HEK293 (cell line): ENCODE results near the gene SPRTN.

Source experiments
- BCL11A ChIP-seq: fragments of 450-650 bp; formaldehyde crosslinking; IDR thresholded peaks from 2 replicates; pipeline ENCODE4 v1.5.1; 2016; ENCODE audit warnings: low read depth, missing biosample characterization, missing genetic modification characterization
- GLI2 ChIP-seq: fragments of 450-650 bp; formaldehyde crosslinking; IDR thresholded peaks from 2 replicates; pipeline ENCODE4; 2017; ENCODE audit warnings: missing biosample characterization, missing genetic modification characterization, low read depth, borderline replicate concordance
- HOXD13 ChIP-seq: sonication (generic); formaldehyde crosslinking; IDR thresholded peaks from 2 replicates; pipeline ENCODE4 v1.8.0; 2022; ENCODE audit warnings: missing genetic modification reagents, borderline replicate concordance
- PRDM1 ChIP-seq: fragments of 450-650 bp; formaldehyde crosslinking; IDR thresholded peaks from 2 replicates; pipeline ENCODE4; 2016; ENCODE audit warnings: missing biosample characterization, missing genetic modification characterization
- RBAK ChIP-seq: fragments of 450-650 bp; formaldehyde crosslinking; IDR thresholded peaks from 2 replicates; pipeline ENCODE4 v1.5.1; 2016; ENCODE audit warnings: missing biosample characterization, missing genetic modification characterization
- SCRT2 ChIP-seq: fragments of 450-650 bp; formaldehyde crosslinking; IDR thresholded peaks from 2 replicates; pipeline ENCODE4 v1.5.1; 2016; ENCODE audit warnings: missing biosample characterization, missing genetic modification characterization
- TRIM28 ChIP-seq: IDR thresholded peaks from 2 replicates; pipeline ENCODE4 v1.6.1; 2011; ENCODE audit warnings: low read length, control low read depth, borderline replicate concordance
- WT1 ChIP-seq: fragments of 450-650 bp; formaldehyde crosslinking; IDR thresholded peaks from 2 replicates; pipeline ENCODE4 v1.5.1; 2016; ENCODE audit warnings: missing biosample characterization, missing genetic modification characterization
- ZBTB17 ChIP-seq: fragments of 450-650 bp; formaldehyde crosslinking; IDR thresholded peaks from 2 replicates; pipeline ENCODE4 v1.5.1; 2016; ENCODE audit warnings: missing biosample characterization, missing genetic modification characterization
- ZBTB48 ChIP-seq: fragments of 450-650 bp; formaldehyde crosslinking; IDR thresholded peaks from 2 replicates; pipeline ENCODE4 v1.5.1; 2016; ENCODE audit warnings: missing biosample characterization, missing genetic modification characterization
- ZBTB8A ChIP-seq: fragments of 450-650 bp; formaldehyde crosslinking; IDR thresholded peaks from 2 replicates; pipeline ENCODE4 v1.5.1; 2016; ENCODE audit warnings: missing biosample characterization, missing genetic modification characterization
- ZFP3 ChIP-seq: fragments of 450-650 bp; formaldehyde crosslinking; IDR thresholded peaks from 2 replicates; pipeline ENCODE4 v1.5.1; 2016; ENCODE audit warnings: low read depth, missing biosample characterization, missing genetic modification characterization
- ZNF10 ChIP-seq: fragments of 450-650 bp; formaldehyde crosslinking; IDR thresholded peaks from 2 replicates; pipeline ENCODE4 v1.5.1; 2017; ENCODE audit warnings: missing biosample characterization, missing genetic modification characterization
- ZNF114 ChIP-seq: fragments of 450-650 bp; formaldehyde crosslinking; IDR thresholded peaks from 2 replicates; pipeline ENCODE4 v1.5.0; 2017; ENCODE audit warnings: missing biosample characterization, missing genetic modification characterization
- ZNF169 ChIP-seq: fragments of 450-650 bp; formaldehyde crosslinking; IDR thresholded peaks from 2 replicates; pipeline ENCODE4 v1.5.1; 2016; ENCODE audit warnings: missing biosample characterization, missing genetic modification characterization
- ZNF302 ChIP-seq: fragments of 450-650 bp; formaldehyde crosslinking; IDR thresholded peaks from 2 replicates; pipeline ENCODE4 v1.5.1; 2016; ENCODE audit warnings: missing biosample characterization, missing genetic modification characterization, low read depth
- ZNF335 ChIP-seq: fragments of 450-650 bp; formaldehyde crosslinking; conservative IDR thresholded peaks from 2 replicates; pipeline ENCODE4 v1.5.1; 2016; ENCODE audit warnings: missing biosample characterization, missing genetic modification characterization
- ZNF354C ChIP-seq: fragments of 450-650 bp; formaldehyde crosslinking; IDR thresholded peaks from 2 replicates; pipeline ENCODE4 v1.5.1; 2016; ENCODE audit warnings: missing biosample characterization, missing genetic modification characterization, low read depth, borderline replicate concordance
- ZNF423 ChIP-seq: fragments of 450-650 bp; formaldehyde crosslinking; IDR thresholded peaks from 2 replicates; pipeline ENCODE4 v1.5.1; 2016; ENCODE audit warnings: missing biosample characterization, missing genetic modification characterization
- ZNF521 ChIP-seq: fragments of 450-650 bp; formaldehyde crosslinking; IDR thresholded peaks from 2 replicates; pipeline ENCODE4 v1.5.1; 2017; ENCODE audit warnings: missing biosample characterization, mild to moderate bottlenecking, missing genetic modification characterization
- ZNF530 ChIP-seq: fragments of 450-650 bp; formaldehyde crosslinking; IDR thresholded peaks from 2 replicates; pipeline ENCODE4 v1.5.1; 2016; ENCODE audit warnings: low read depth, missing biosample characterization, missing genetic modification characterization
- ZNF623 ChIP-seq: fragments of 450-650 bp; formaldehyde crosslinking; IDR thresholded peaks from 2 replicates; pipeline ENCODE4 v1.5.1; 2016; ENCODE audit warnings: missing biosample characterization, missing genetic modification characterization
- ZNF658 ChIP-seq: fragments of 450-650 bp; formaldehyde crosslinking; IDR thresholded peaks from 2 replicates; pipeline ENCODE4; 2016; ENCODE audit warnings: missing biosample characterization, missing genetic modification characterization
- ZNF660 ChIP-seq: fragments of 450-650 bp; IDR thresholded peaks from 2 replicates; pipeline ENCODE4 v1.5.1; 2018; ENCODE audit warnings: missing biosample characterization, mild to moderate bottlenecking, missing genetic modification characterization
- ZNF664 ChIP-seq: fragments of 450-650 bp; formaldehyde crosslinking; IDR thresholded peaks from 2 replicates; pipeline ENCODE4 v1.5.1; 2016; ENCODE audit warnings: missing biosample characterization, missing genetic modification characterization
- ZNF776 ChIP-seq: fragments of 450-650 bp; formaldehyde crosslinking; IDR thresholded peaks from 2 replicates; pipeline ENCODE4 v1.5.0; 2017; ENCODE audit warnings: missing biosample characterization, missing genetic modification characterization, borderline replicate concordance
- ZNF785 ChIP-seq: fragments of 450-650 bp; formaldehyde crosslinking; IDR thresholded peaks from 2 replicates; pipeline ENCODE4 v1.5.1; 2016; ENCODE audit warnings: missing biosample characterization, missing genetic modification characterization
- ZNF791 ChIP-seq: fragments of 450-650 bp; formaldehyde crosslinking; IDR thresholded peaks from 2 replicates; pipeline ENCODE4 v1.5.1; 2016; ENCODE audit warnings: missing biosample characterization, missing genetic modification characterization
- TF ChIP-seq, protein P1 (sequence below): fragments of 450-650 bp; formaldehyde crosslinking; IDR thresholded peaks from 2 replicates; pipeline ENCODE4 v1.5.1; 2016; ENCODE audit warnings: missing biosample characterization, missing genetic modification characterization
- TF ChIP-seq, protein P2 (sequence below): fragments of 450-650 bp; formaldehyde crosslinking; IDR thresholded peaks from 2 replicates; pipeline ENCODE4 v1.5.1; 2016; ENCODE audit warnings: missing biosample characterization, missing genetic modification characterization
- TF ChIP-seq, protein P3 (sequence below): fragments of 450-650 bp; formaldehyde crosslinking; optimal IDR thresholded peaks from 2 replicates; pipeline ENCODE3; 2016; ENCODE audit warnings: missing biosample characterization, mild to moderate bottlenecking, missing genetic modification characterization
- TF ChIP-seq, protein P4 (sequence below): fragments of 450-650 bp; formaldehyde crosslinking; IDR thresholded peaks from 2 replicates; pipeline ENCODE4 v1.5.1; 2016; ENCODE audit warnings: missing biosample characterization, missing genetic modification characterization
- TF ChIP-seq, protein P5 (sequence below): fragments of 450-650 bp; formaldehyde crosslinking; IDR thresholded peaks from 2 replicates; pipeline ENCODE4 v1.5.1; 2016; ENCODE audit warnings: missing biosample characterization, missing genetic modification characterization

SPRTN gene

DNA sequence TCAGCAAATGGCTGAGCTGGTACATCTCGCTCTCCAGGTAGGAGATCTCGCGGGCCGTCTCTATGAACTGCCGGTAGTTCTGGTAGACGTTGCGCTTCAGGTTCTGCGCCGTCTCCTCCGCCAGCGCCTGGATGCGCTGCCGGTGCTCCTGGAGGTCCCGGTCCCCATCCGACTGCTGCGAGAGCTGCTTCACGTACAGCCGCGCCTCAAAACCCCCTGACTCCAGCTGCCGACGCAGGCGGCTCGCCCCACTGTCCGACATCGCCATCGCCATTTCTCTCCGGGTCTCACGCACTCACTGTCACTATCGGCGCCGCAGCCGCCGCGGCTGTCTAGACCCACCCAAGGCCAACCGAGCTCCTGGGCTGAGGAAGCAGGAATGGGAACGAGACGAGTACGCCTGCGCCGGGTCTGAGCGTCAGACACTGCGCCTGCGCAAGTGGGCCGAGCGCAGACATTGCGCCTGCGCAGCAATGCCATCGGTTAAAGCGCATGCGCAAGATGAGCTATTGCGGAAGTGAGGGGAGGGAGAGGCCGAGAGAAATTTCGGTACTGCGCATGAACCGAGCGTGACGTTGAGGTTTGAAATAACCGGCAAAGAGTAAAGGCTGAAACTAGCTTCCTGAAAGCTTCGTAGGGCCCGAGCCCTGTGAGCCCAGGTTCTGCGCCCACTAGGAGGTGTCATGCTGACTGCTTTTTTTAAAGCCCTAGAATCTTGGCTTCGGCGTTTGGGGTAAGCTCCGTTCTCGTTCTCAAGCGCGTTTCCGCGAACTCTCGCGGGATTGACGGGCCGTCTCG is 422 bp upstream of the SPRTN start, which contains the start of gene EXOC8 (continued):
- TF ChIP-seq ZBTB17 (tag by site-specific recombination) (peak; percentile 91), SCRT2 (no peak), ZNF354C (tag by site-specific recombination) (no peak), ZNF169 (no peak), ZNF335 (tag by site-specific recombination) (no peak; the same call in 1 of the 2 replicates), ZNF521 (tag by site-specific recombination) (no peak), ZNF785 (no peak), ZNF664 (tag by site-specific recombination) (no peak), ZBTB8A (tag by site-specific recombination) (peak; percentile 99), BCL11A (tag by site-specific recombination) (no peak), ZNF10 (no peak; the same call in 1 of the 2 replicates), PRDM1 (tag by site-specific recombination) (0 out of 2 replicates have a peak, but pooled peaks have one; percentile 29), ZNF658 (tag by site-specific recombination) (no peak), RBAK (no peak), ZNF423 (tag by site-specific recombination) (no peak), ZNF776 (tag by site-specific recombination) (no peak), ZNF530 (tag by site-specific recombination) (no peak), ZNF114 (tag by site-specific recombination) (no peak), GLI2 (tag by site-specific recombination) (no peak), WT1 (tag by site-specific recombination) (no peak; the same call in 1 of the 2 replicates), TRIM28 (no peak), ZFP3 (tag by site-specific recombination) (no peak), HOXD13 (CRISPR knock-in tag) (no peak), ZNF660 (tag by site-specific recombination) (peak; percentile 57), ZNF623 (tag by site-specific recombination) (no peak), ZNF791 (no peak), ZNF302 (tag by site-specific recombination) (no peak), ZBTB48 (tag by site-specific recombination) (no peak; the same call in none of the 2 replicates)
- TF ChIP-seq, protein P1, sequence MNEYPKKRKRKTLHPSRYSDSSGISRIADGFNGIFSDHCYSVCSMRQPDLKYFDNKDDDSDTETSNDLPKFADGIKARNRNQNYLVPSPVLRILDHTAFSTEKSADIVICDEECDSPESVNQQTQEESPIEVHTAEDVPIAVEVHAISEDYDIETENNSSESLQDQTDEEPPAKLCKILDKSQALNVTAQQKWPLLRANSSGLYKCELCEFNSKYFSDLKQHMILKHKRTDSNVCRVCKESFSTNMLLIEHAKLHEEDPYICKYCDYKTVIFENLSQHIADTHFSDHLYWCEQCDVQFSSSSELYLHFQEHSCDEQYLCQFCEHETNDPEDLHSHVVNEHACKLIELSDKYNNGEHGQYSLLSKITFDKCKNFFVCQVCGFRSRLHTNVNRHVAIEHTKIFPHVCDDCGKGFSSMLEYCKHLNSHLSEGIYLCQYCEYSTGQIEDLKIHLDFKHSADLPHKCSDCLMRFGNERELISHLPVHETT (tag by site-specific recombination) = peak; percentile 65; the same call in 1 of the 2 replicates
- TF ChIP-seq, protein P2, sequence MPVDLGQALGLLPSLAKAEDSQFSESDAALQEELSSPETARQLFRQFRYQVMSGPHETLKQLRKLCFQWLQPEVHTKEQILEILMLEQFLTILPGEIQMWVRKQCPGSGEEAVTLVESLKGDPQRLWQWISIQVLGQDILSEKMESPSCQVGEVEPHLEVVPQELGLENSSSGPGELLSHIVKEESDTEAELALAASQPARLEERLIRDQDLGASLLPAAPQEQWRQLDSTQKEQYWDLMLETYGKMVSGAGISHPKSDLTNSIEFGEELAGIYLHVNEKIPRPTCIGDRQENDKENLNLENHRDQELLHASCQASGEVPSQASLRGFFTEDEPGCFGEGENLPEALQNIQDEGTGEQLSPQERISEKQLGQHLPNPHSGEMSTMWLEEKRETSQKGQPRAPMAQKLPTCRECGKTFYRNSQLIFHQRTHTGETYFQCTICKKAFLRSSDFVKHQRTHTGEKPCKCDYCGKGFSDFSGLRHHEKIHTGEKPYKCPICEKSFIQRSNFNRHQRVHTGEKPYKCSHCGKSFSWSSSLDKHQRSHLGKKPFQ = no peak
- TF ChIP-seq, protein P3, sequence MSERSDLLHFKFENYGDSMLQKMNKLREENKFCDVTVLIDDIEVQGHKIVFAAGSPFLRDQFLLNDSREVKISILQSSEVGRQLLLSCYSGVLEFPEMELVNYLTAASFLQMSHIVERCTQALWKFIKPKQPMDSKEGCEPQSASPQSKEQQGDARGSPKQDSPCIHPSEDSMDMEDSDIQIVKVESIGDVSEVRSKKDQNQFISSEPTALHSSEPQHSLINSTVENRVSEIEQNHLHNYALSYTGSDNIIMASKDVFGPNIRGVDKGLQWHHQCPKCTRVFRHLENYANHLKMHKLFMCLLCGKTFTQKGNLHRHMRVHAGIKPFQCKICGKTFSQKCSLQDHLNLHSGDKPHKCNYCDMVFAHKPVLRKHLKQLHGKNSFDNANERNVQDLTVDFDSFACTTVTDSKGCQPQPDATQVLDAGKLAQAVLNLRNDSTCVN (tag by site-specific recombination) = peak; percentile 94
- TF ChIP-seq, protein P4, sequence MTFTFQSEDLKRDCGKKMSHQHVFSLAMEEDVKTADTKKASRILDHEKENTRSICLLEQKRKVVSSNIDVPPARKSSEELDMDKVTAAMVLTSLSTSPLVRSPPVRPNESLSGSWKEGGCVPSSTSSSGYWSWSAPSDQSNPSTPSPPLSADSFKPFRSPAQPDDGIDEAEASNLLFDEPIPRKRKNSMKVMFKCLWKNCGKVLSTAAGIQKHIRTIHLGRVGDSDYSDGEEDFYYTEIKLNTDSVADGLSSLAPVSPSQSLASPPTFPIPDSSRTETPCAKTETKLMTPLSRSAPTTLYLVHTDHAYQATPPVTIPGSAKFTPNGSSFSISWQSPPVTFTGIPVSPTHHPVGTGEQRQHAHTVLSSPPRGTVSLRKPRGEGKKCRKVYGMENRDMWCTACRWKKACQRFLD (tag by site-specific recombination) = no peak
- TF ChIP-seq, protein P5, sequence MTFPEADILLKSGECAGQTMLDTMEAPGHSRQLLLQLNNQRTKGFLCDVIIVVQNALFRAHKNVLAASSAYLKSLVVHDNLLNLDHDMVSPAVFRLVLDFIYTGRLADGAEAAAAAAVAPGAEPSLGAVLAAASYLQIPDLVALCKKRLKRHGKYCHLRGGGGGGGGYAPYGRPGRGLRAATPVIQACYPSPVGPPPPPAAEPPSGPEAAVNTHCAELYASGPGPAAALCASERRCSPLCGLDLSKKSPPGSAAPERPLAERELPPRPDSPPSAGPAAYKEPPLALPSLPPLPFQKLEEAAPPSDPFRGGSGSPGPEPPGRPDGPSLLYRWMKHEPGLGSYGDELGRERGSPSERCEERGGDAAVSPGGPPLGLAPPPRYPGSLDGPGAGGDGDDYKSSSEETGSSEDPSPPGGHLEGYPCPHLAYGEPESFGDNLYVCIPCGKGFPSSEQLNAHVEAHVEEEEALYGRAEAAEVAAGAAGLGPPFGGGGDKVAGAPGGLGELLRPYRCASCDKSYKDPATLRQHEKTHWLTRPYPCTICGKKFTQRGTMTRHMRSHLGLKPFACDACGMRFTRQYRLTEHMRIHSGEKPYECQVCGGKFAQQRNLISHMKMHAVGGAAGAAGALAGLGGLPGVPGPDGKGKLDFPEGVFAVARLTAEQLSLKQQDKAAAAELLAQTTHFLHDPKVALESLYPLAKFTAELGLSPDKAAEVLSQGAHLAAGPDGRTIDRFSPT (tag by site-specific recombination) = no peak
